H9 (cell line): Measurements from ENCODE around the gene MCCC1. TPM values are rescaled to one million over a fixed set of nuclear protein-coding genes. Genes with fewer than 3 reads are reported as not detected.
A peak's percentile ranks its signal among the peaks of the same experiment; 100 is the strongest.

Experiments
- DNase-seq: peaks from one replicate; pipeline ENCODE4 v3.0.0-alpha.2; 2017
- H2AFZ ChIP-seq: one replicate; pipeline ENCODE4 v1.6.1; 2013; ENCODE audit warnings: mild to moderate bottlenecking, low read length, control low read depth, moderate library complexity
- H2AK5ac ChIP-seq: 2 replicates; pipeline ENCODE4 v1.6.1; 2013; ENCODE audit warnings: low read length, control low read depth, mixed read lengths; ENCODE audit not compliant: insufficient read length
- H2BK120ac ChIP-seq: one replicate; pipeline ENCODE4 v1.6.1; 2013; ENCODE audit warnings: low read depth, mild to moderate bottlenecking, low read length, control low read depth, inconsistent platforms; ENCODE audit not compliant: poor library complexity, severe bottlenecking
- H2BK12ac ChIP-seq: 2 replicates; pipeline ENCODE4 v1.6.1; 2013; ENCODE audit warnings: low read length, control low read depth, mixed read lengths, low read depth; ENCODE audit not compliant: insufficient read length
- H2BK15ac ChIP-seq: 2 replicates; pipeline ENCODE4 v1.6.1; 2013; ENCODE audit warnings: low read depth, low read length, control low read depth
- H2BK20ac ChIP-seq: one replicate; pipeline ENCODE4 v1.6.1; 2013; ENCODE audit warnings: low read depth, mild to moderate bottlenecking, low read length, control low read depth, inconsistent platforms; ENCODE audit not compliant: poor library complexity, severe bottlenecking
- H2BK5ac ChIP-seq: 2 replicates; pipeline ENCODE4 v1.6.1; 2013; ENCODE audit warnings: low read length, control low read depth, mixed read lengths; ENCODE audit not compliant: insufficient read length
- H3K14ac ChIP-seq: 2 replicates; pipeline ENCODE4 v1.6.1; 2013; ENCODE audit warnings: low read length, control low read depth; ENCODE audit not compliant: insufficient read depth
- H3K18ac ChIP-seq: 2 replicates; pipeline ENCODE4 v1.6.1; 2013; ENCODE audit warnings: low read depth, mild to moderate bottlenecking, mixed read lengths, low read length, control low read depth; ENCODE audit not compliant: insufficient read length
- H3K23ac ChIP-seq: 2 replicates; pipeline ENCODE4 v1.6.1; 2013; ENCODE audit warnings: low read length, control low read depth, mixed read lengths, low read depth; ENCODE audit not compliant: insufficient read length
- H3K23me2 ChIP-seq: 2 replicates; pipeline ENCODE4 v1.6.1; 2013; ENCODE audit warnings: low read depth, mild to moderate bottlenecking, mixed read lengths, low read length, control low read depth; ENCODE audit not compliant: insufficient read length, poor library complexity, severe bottlenecking
- H3K27ac ChIP-seq: 2 replicates; pipeline ENCODE4 v1.5.1; 2013; ENCODE audit warnings: low read length, control low read depth, mixed read lengths, low read depth; ENCODE audit not compliant: insufficient read length
- H3K27me3 ChIP-seq: 2 replicates; pipeline ENCODE4 v1.6.1; 2013; ENCODE audit warnings: low read length, control low read depth, inconsistent platforms; ENCODE audit not compliant: insufficient read depth
- H3K4ac ChIP-seq: 2 replicates; pipeline ENCODE4 v1.6.1; 2013; ENCODE audit warnings: low read depth, mild to moderate bottlenecking, control low read depth, inconsistent platforms, low read length, moderate library complexity
- H3K4me1 ChIP-seq: 2 replicates; pipeline ENCODE4 v1.6.1; 2013; ENCODE audit warnings: low read length, control low read depth, inconsistent platforms; ENCODE audit not compliant: insufficient read depth
- H3K4me2 ChIP-seq: 2 replicates; pipeline ENCODE4 v1.6.1; 2013; ENCODE audit warnings: low read length, control low read depth, mixed read lengths; ENCODE audit not compliant: insufficient read length, insufficient read depth
- H3K56ac ChIP-seq: 2 replicates; pipeline ENCODE4 v1.6.1; 2013; ENCODE audit warnings: low read depth, mild to moderate bottlenecking, mixed read lengths, low read length, control low read depth; ENCODE audit not compliant: insufficient read length
- H3K79me1 ChIP-seq: 2 replicates; pipeline ENCODE4 v1.6.1; 2013; ENCODE audit warnings: low read depth, mild to moderate bottlenecking, moderate library complexity, low read length, control low read depth, inconsistent platforms; ENCODE audit not compliant: insufficient read depth, poor library complexity, severe bottlenecking
- H3K79me2 ChIP-seq: 2 replicates; pipeline ENCODE4 v1.6.1; 2013; ENCODE audit warnings: low read length, control low read depth, inconsistent platforms; ENCODE audit not compliant: insufficient read depth
- H3K9ac ChIP-seq: 2 replicates; pipeline ENCODE4 v1.6.1; 2013; ENCODE audit warnings: low read length, control low read depth, mixed read lengths; ENCODE audit not compliant: insufficient read length; ENCODE audit errors: extremely low read depth
- H3K9me3 ChIP-seq: one replicate; pipeline ENCODE4 v1.6.1; 2013; ENCODE audit warnings: low read depth, low read length, inconsistent platforms; ENCODE audit not compliant: control insufficient read depth
- H3T11ph ChIP-seq: one replicate; pipeline ENCODE4 v1.6.1; 2013; ENCODE audit warnings: mild to moderate bottlenecking, low read length, control low read depth, inconsistent platforms
- H4K20me1 ChIP-seq: one replicate; pipeline ENCODE4 v1.6.1; 2013; ENCODE audit not compliant: control insufficient read depth, insufficient read length, insufficient read depth
- H4K5ac ChIP-seq: 2 replicates; pipeline ENCODE4 v1.6.1; 2013; ENCODE audit warnings: low read depth, mild to moderate bottlenecking, mixed read lengths, low read length, control low read depth; ENCODE audit not compliant: insufficient read length
- H4K8ac ChIP-seq: replicated peaks from 2 replicates; pipeline ENCODE4 v1.6.1; 2013; ENCODE audit warnings: low read length, control low read depth, mixed read lengths, low read depth; ENCODE audit not compliant: insufficient read length
- H4K91ac ChIP-seq: 2 replicates; pipeline ENCODE4 v1.6.1; 2013; ENCODE audit warnings: low read depth, mild to moderate bottlenecking, moderate library complexity, mixed read lengths, low read length, control low read depth; ENCODE audit not compliant: insufficient read length
- H3K27ac Mint-ChIP-seq, 3 experiments: 2 replicates in 2 of 3; 3 replicates in 1 of 3; pipeline ENCODE4 v1.8.0; 2020 to 2021; ENCODE audit warnings: mixed read lengths in 3 of 3, mild to moderate bottlenecking in 1 of 3, moderate library complexity in 1 of 3
- H3K27me3 Mint-ChIP-seq: 2 replicates; pipeline ENCODE4 v1.8.0; 2021; ENCODE audit warnings: low read depth, mild to moderate bottlenecking, moderate library complexity, mixed read lengths
- H3K36me3 Mint-ChIP-seq, 3 experiments: 2 replicates in 2 of 3; 3 replicates in 1 of 3; pipeline ENCODE4 v1.8.0; 2020 to 2021; ENCODE audit warnings: low read depth in 3 of 3, mixed read lengths in 3 of 3; ENCODE audit not compliant: insufficient read depth in 1 of 3
- H3K4me1 Mint-ChIP-seq, 2 experiments: 2 replicates each; pipeline ENCODE4 v1.8.0; 2020; ENCODE audit warnings: mixed read lengths in 2 of 2
- H3K4me3 Mint-ChIP-seq, 2 experiments: 2 replicates in 1 of 2; 3 replicates in 1 of 2; pipeline ENCODE4 v1.8.0; 2020 to 2021; ENCODE audit warnings: mild to moderate bottlenecking in 2 of 2, mixed read lengths in 2 of 2, moderate library complexity in 1 of 2
- H3K9me3 Mint-ChIP-seq, 2 experiments: 2 replicates in 1 of 2; 3 replicates in 1 of 2; pipeline ENCODE4 v1.8.0; 2020; ENCODE audit warnings: mild to moderate bottlenecking in 2 of 2, mixed read lengths in 2 of 2, moderate library complexity in 1 of 2
- WGBS: extraction: QIAGEN DNeasy Blood & Tissue Kit; methylation state at CpG from one replicate; pipeline ENCODE4 v1.1.7; 2013; ENCODE audit warnings: missing lambda C conversion rate, low lambda C conversion rate, mixed read lengths; ENCODE audit not compliant: insufficient read length; ENCODE audit errors: extremely low coverage; 5-methylcytosine and 5-hydroxymethylcytosine counted together
- total RNA-seq: library from RNA; stranded (reverse); gene quantifications from 2 replicates; pipeline ENCODE4 v1.2.1, GENCODE V29; 2021
- TF ChIP-seq, protein P1 (sequence below): fragments of 200-600 bp; sonication (generic); conservative IDR thresholded peaks from 3 replicates; pipeline ENCODE4 v1.8.0; 2021; ENCODE audit warnings: antibody characterized with exemption, mild to moderate bottlenecking

Gene MCCC1
- total RNA-seq, 1 experiment from 2014 or later = 18.3 TPM

DNA sequence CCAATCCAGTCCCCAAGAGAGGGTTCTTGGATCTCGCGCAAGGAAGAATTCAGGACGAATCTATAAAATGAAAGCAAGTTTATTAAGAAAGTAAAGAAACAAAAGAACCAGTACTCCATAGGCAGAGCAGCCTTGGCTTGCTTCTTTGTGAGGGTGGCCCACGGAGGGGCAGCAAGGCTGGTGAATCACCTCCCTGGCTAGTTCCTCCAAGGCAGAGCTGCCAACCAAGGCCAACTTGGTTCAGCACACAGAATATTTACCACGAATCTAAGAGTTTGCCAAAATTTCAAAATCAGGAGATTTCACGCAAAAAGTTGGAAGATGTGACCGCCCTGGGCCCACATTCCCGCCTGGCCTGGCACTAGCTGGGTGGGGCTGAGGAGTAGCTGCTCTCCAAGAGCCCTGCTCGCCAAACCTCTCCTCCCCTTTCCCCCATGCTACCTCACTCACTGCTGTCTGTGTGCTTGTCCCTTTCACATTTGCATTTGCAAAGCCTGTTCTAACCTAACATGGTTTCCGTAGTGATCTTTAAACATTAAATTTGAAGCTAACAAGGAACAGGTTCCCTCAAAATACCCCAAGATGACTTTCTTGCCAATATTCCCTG, 92.8 kb downstream of the MCCC1 start:
- H3K9ac ChIP-seq = no peak overlapping the region
- Mint-ChIP-seq H3K27ac (peak overlapping the region in 2 of 3 experiments; percentile 77 to 83; a peak in 3 of 7 replicates), H3K27me3 (no peaks in the 10 kb centered on the region), H3K36me3 (no peaks in the 10 kb centered on the region), H3K9me3 (no peaks in the 10 kb centered on the region), H3K4me1 (peaks cover 21 to 22% of the 10 kb centered on the region in 2 experiments), H3K4me3 (no peak overlapping the region)
- no peaks in the 10 kb centered on the region for H3K27me3 ChIP-seq
- H4K5ac ChIP-seq = no peak overlapping the region
- no peaks in the 10 kb centered on the region for H3K79me1 ChIP-seq
- H4K91ac ChIP-seq = no peak overlapping the region
- H4K20me1 ChIP-seq = no peaks in the 10 kb centered on the region
- no peak overlapping the region for H3K14ac ChIP-seq
- H2BK120ac ChIP-seq = no peak overlapping the region
- no peak overlapping the region for H3K4ac ChIP-seq
- peaks cover 4% of the 10 kb centered on the region; the same call in 1 of the 2 replicates for H3K4me1 ChIP-seq
- H4K8ac ChIP-seq = no peak overlapping the region
- no peak overlapping the region for H3K4me2 ChIP-seq
- H2BK12ac ChIP-seq = no peak overlapping the region
- no peak overlapping the region for H2BK15ac ChIP-seq
- H2AK5ac ChIP-seq = no peak overlapping the region
- peak; percentile 46 for DNase-seq
- H3K23ac ChIP-seq = no peak overlapping the region
- H3K18ac ChIP-seq = no peak overlapping the region
- no peak overlapping the region for H3K56ac ChIP-seq
- TF ChIP-seq, protein P1, sequence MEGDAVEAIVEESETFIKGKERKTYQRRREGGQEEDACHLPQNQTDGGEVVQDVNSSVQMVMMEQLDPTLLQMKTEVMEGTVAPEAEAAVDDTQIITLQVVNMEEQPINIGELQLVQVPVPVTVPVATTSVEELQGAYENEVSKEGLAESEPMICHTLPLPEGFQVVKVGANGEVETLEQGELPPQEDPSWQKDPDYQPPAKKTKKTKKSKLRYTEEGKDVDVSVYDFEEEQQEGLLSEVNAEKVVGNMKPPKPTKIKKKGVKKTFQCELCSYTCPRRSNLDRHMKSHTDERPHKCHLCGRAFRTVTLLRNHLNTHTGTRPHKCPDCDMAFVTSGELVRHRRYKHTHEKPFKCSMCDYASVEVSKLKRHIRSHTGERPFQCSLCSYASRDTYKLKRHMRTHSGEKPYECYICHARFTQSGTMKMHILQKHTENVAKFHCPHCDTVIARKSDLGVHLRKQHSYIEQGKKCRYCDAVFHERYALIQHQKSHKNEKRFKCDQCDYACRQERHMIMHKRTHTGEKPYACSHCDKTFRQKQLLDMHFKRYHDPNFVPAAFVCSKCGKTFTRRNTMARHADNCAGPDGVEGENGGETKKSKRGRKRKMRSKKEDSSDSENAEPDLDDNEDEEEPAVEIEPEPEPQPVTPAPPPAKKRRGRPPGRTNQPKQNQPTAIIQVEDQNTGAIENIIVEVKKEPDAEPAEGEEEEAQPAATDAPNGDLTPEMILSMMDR = no peak
- no peak overlapping the region for H2BK5ac ChIP-seq
- no peak overlapping the region for H2AFZ ChIP-seq
- no peaks in the 10 kb centered on the region for H3K79me2 ChIP-seq
- H3K27ac ChIP-seq = no peak overlapping the region
- WGBS = no CpG with 5 or more reads among the region's 10 CpGs
- no peak overlapping the region for H2BK20ac ChIP-seq
- no peaks in the 10 kb centered on the region for H3K23me2 ChIP-seq
- H3T11ph ChIP-seq = no peak overlapping the region
- no peaks in the 10 kb centered on the region for H3K9me3 ChIP-seq
